H1 (cell line): ENCODE results near the gene BZW2. TPM values are rescaled to one million over a fixed set of nuclear protein-coding genes. Genes with fewer than 3 reads are reported as not detected.

Experiments
- CTCF ChIA-PET: fragments of 300-600 bp; sonication (Branson Sonifier 250); formaldehyde crosslinking; loops from one replicate; lab custom pipeline; 2021; ENCODE audit not compliant: partially characterized antibody; lab: Charles Lee
- POLR2A ChIA-PET: fragments of 300-600 bp; sonication (Branson Sonifier 250); formaldehyde crosslinking; loops from one replicate; lab custom pipeline; 2021; ENCODE audit warnings: inconsistent platforms; ENCODE audit not compliant: partially characterized antibody; lab: Charles Lee
- DNase-seq, 2 experiments: peaks; one replicate each; pipeline versions ENCODE4 v3.0.0 to v3.0.0-alpha.2; 2010 to 2022; ENCODE audit warnings: low spot score in 2 of 2, low read depth in 1 of 2, mixed read lengths in 1 of 2
- FAIRE-seq: peaks from 2 replicates; lab custom pipeline; 2011; peaks lifted over from hg19 to GRCh38; lab: Jason Lieb, UNC
- H2AFZ ChIP-seq: 2 replicates; pipeline ENCODE4 v1.8.1; 2012; ENCODE audit warnings: low read length, inconsistent platforms
- H2AK5ac ChIP-seq: 2 replicates; pipeline ENCODE4 v1.6.1; 2013; ENCODE audit warnings: low read depth, low read length
- H2BK120ac ChIP-seq: replicated peaks from 2 replicates; pipeline ENCODE3; 2013; ENCODE audit warnings: low read depth, low read length, inconsistent platforms
- H2BK12ac ChIP-seq: 2 replicates; pipeline ENCODE4 v1.6.1; 2013; ENCODE audit warnings: low read depth, low read length
- H2BK15ac ChIP-seq: 2 replicates; pipeline ENCODE4 v1.6.1; 2013; ENCODE audit warnings: low read length
- H2BK20ac ChIP-seq: 2 replicates; pipeline ENCODE4 v1.6.1; 2013; ENCODE audit warnings: low read length
- H2BK5ac ChIP-seq: 2 replicates; pipeline ENCODE4 v1.6.1; 2013; ENCODE audit warnings: low read depth, low read length
- H3K14ac ChIP-seq: 2 replicates; pipeline ENCODE4 v1.6.1; 2013; ENCODE audit warnings: inconsistent platforms; ENCODE audit not compliant: insufficient read length
- H3K18ac ChIP-seq: 2 replicates; pipeline ENCODE4 v1.6.1; 2013; ENCODE audit warnings: low read length; ENCODE audit errors: extremely low read depth
- H3K23ac ChIP-seq: 2 replicates; pipeline ENCODE4 v1.6.1; 2013; ENCODE audit warnings: inconsistent platforms; ENCODE audit not compliant: insufficient read length
- H3K23me2 ChIP-seq: 2 replicates; pipeline ENCODE4 v1.6.1; 2013; ENCODE audit warnings: low read depth, low read length
- H3K27ac ChIP-seq: 2 replicates; pipeline ENCODE4 v1.6.1; 2011; ENCODE audit warnings: low read depth, low read length, inconsistent platforms
- H3K27me3 ChIP-seq, 4 experiments: replicated peaks in 1 of 4; 1 replicate in 1 of 4; 2 replicates in 3 of 4; pipeline versions ENCODE4 v1.6.1 to v1.8.1; 2011 to 2013; ENCODE audit warnings: low read length in 3 of 4, mild to moderate bottlenecking in 3 of 4, inconsistent platforms in 2 of 4, mixed read lengths in 2 of 4, moderate library complexity in 1 of 4; ENCODE audit not compliant: control insufficient read depth in 3 of 4, insufficient read depth in 3 of 4; ENCODE audit errors: extremely low read depth in 1 of 4
- H3K36me3 ChIP-seq, 4 experiments: 2 replicates each; pipeline versions ENCODE4 v1.6.1 to v1.8.1; 2011 to 2013; ENCODE audit warnings: mild to moderate bottlenecking in 4 of 4, low read length in 3 of 4, moderate library complexity in 2 of 4, control low read depth in 1 of 4, inconsistent platforms in 1 of 4; ENCODE audit not compliant: insufficient read depth in 4 of 4, control insufficient read depth in 2 of 4
- H3K4ac ChIP-seq: replicated peaks from 2 replicates; pipeline ENCODE3; 2013; ENCODE audit warnings: low read length, low read depth, mixed read lengths, inconsistent platforms; ENCODE audit not compliant: insufficient read length
- H3K4me1 ChIP-seq, 4 experiments: replicated peaks in 1 of 4; 1 replicate in 1 of 4; 2 replicates in 3 of 4; pipeline versions ENCODE4 v1.6.1 to v1.8.1; 2011 to 2013; ENCODE audit warnings: low read length in 3 of 4, inconsistent platforms in 2 of 4, mixed read lengths in 1 of 4; ENCODE audit not compliant: insufficient read depth in 4 of 4, control insufficient read depth in 3 of 4
- H3K4me2 ChIP-seq, 2 experiments: 2 replicates each; pipeline versions ENCODE4 v1.6.1 to v1.8.1; 2011 to 2013; ENCODE audit warnings: low read depth in 2 of 2, low read length in 2 of 2, control low read depth in 1 of 2, inconsistent platforms in 1 of 2, mild to moderate bottlenecking in 1 of 2; ENCODE audit not compliant: insufficient read depth in 1 of 2
- H3K4me3 ChIP-seq, 4 experiments: fragments of 200-600, 300-600 bp in 1 of 4; sonication (generic), shearing (Covaris generic), sonication (Bioruptor Twin) in 1 of 4; 2 replicates each; pipeline versions ENCODE4 v1.5.1 to v1.8.1; 2011 to 2016; ENCODE audit warnings: low read length in 4 of 4, low read depth in 3 of 4, control low read depth in 2 of 4, inconsistent platforms in 2 of 4, mild to moderate bottlenecking in 2 of 4, mixed read lengths in 1 of 4, moderate library complexity in 1 of 4; ENCODE audit not compliant: insufficient read depth in 2 of 4; ENCODE audit errors: extremely low read depth in 1 of 4
- H3K56ac ChIP-seq: replicated peaks from 2 replicates; pipeline ENCODE3; 2013; ENCODE audit warnings: low read depth, mild to moderate bottlenecking, mixed read lengths, low read length, inconsistent platforms; ENCODE audit not compliant: insufficient read length
- H3K79me1 ChIP-seq: 2 replicates; pipeline ENCODE4 v1.6.1; 2013; ENCODE audit warnings: low read depth, low read length, control low read depth
- H3K79me2 ChIP-seq, 2 experiments: 2 replicates each; pipeline versions ENCODE4 v1.6.1 to v1.8.1; 2012 to 2013; ENCODE audit warnings: low read length in 2 of 2, mild to moderate bottlenecking in 2 of 2, inconsistent platforms in 1 of 2; ENCODE audit not compliant: insufficient read depth in 2 of 2, control insufficient read depth in 1 of 2
- H3K9ac ChIP-seq, 4 experiments: replicated peaks in 1 of 4; 1 replicate in 1 of 4; 2 replicates in 3 of 4; pipeline versions ENCODE4 v1.6.1 to v1.8.1; 2011 to 2013; ENCODE audit warnings: low read depth in 3 of 4, low read length in 3 of 4, control low read depth in 2 of 4, mild to moderate bottlenecking in 2 of 4, moderate library complexity in 2 of 4, inconsistent platforms in 1 of 4; ENCODE audit errors: extremely low read depth in 1 of 4
- H3K9me3 ChIP-seq, 2 experiments: 2 replicates each; pipeline versions ENCODE4 v1.6.1 to v1.8.1; 2012 to 2013; ENCODE audit warnings: mild to moderate bottlenecking in 2 of 2, moderate library complexity in 2 of 2, control low read depth in 1 of 2, inconsistent platforms in 1 of 2, low read depth in 1 of 2, low read length in 1 of 2, mixed read lengths in 1 of 2; ENCODE audit not compliant: insufficient read depth in 2 of 2
- H4K20me1 ChIP-seq, 2 experiments: replicated peaks in 1 of 2; 2 replicates each; pipeline versions ENCODE3 to v1.8.1; 2011 to 2013; ENCODE audit warnings: inconsistent platforms in 2 of 2, low read length in 2 of 2, mild to moderate bottlenecking in 1 of 2; ENCODE audit not compliant: insufficient read depth in 2 of 2, control insufficient read depth in 1 of 2
- H4K5ac ChIP-seq: 2 replicates; pipeline ENCODE4 v1.6.1; 2013; ENCODE audit warnings: low read length, low read depth, mixed read lengths, inconsistent platforms; ENCODE audit not compliant: insufficient read length
- H4K8ac ChIP-seq: 2 replicates; pipeline ENCODE4 v1.8.0; 2013; ENCODE audit warnings: mild to moderate bottlenecking, moderate library complexity, low read length, inconsistent platforms; ENCODE audit not compliant: insufficient read depth; ENCODE audit errors: extremely low read depth
- H4K91ac ChIP-seq: replicated peaks from 2 replicates; pipeline ENCODE3; 2013; ENCODE audit warnings: low read length, mixed read lengths, inconsistent platforms; ENCODE audit not compliant: insufficient read length
- CEBPB ChIP-seq: IDR thresholded peaks from 2 replicates; pipeline ENCODE4 v1.6.1; 2012; ENCODE audit warnings: low read depth, low read length
- CREB1 ChIP-seq: IDR thresholded peaks from 2 replicates; pipeline ENCODE4 v1.6.1; 2012; ENCODE audit warnings: inconsistent platforms
- CTBP2 ChIP-seq: IDR thresholded peaks from 2 replicates; pipeline ENCODE4 v1.7.0; 2011; ENCODE audit warnings: borderline replicate concordance, mild to moderate bottlenecking, moderate library complexity, mixed read lengths, low read length; ENCODE audit not compliant: insufficient read depth, insufficient read length
- MAFK ChIP-seq: IDR thresholded peaks from 2 replicates; pipeline ENCODE4 v1.6.1; 2012; ENCODE audit warnings: low read depth, mild to moderate bottlenecking, improper control_type of control experiment, low read length
- NANOG ChIP-seq: IDR thresholded peaks from 2 replicates; pipeline ENCODE4 v1.6.1; 2011; ENCODE audit warnings: low read length, low read depth, mild to moderate bottlenecking, inconsistent platforms; ENCODE audit not compliant: insufficient read depth, poor library complexity, severe bottlenecking
- SIN3A ChIP-seq, 2 experiments: IDR thresholded peaks in 1 of 2; conservative IDR thresholded peaks in 1 of 2; 2 replicates each; pipeline ENCODE4 v1.6.1; 2011 to 2012; ENCODE audit warnings: low read length in 2 of 2, improper control_type of control experiment in 1 of 2, low read depth in 1 of 2, mild to moderate bottlenecking in 1 of 2
- SP4 ChIP-seq: IDR thresholded peaks from 2 replicates; pipeline ENCODE4 v1.6.1; 2012; ENCODE audit warnings: low read length, inconsistent platforms
- TBP ChIP-seq: IDR thresholded peaks from 2 replicates; pipeline ENCODE4 v1.6.1; 2011; ENCODE audit warnings: low read depth, low read length, improper control_type of control experiment
- WGBS, 2 experiments: shearing (Covaris generic) in 1 of 2; methylation state at CpG; one replicate each; pipeline versions ENCODE4 v1.1.6 to v1.1.7; 2013 to 2015; ENCODE audit warnings: low lambda C conversion rate in 2 of 2, mixed read lengths in 2 of 2, inconsistent platforms in 1 of 2, low coverage in 1 of 2, missing lambda C conversion rate in 1 of 2; ENCODE audit not compliant: insufficient replicate concordance in 2 of 2, insufficient coverage in 1 of 2, insufficient read length in 1 of 2; ENCODE audit errors: extremely low coverage in 1 of 2, missing lambda C conversion rate in 1 of 2; 5-methylcytosine and 5-hydroxymethylcytosine counted together
- polyA plus RNA-seq, 7 experiments: library from polyadenylated mRNA; depleted of rRNA in 3 of 7; stranded (reverse) in 5 of 7; unstranded in 2 of 7; fragments of >200 nt in 5 of 7; fragments of 200-250 nt in 2 of 7; gene quantifications; 1 replicate in 5 of 7; 2 replicates in 1 of 7; 4 replicates in 1 of 7; pipeline versions ENCODE4 v1.2.1 to v1.2.3, GENCODE V29; 2011 to 2013; ENCODE audit warnings: missing spikeins in 2 of 7, mixed read lengths in 2 of 7
- total RNA-seq: library from RNA; stranded (reverse); fragmentation: NEBNext Ultra II Directional; extraction: Animal tissue kit (Norgen Biotek cat#: 25700); gene quantifications from 2 replicates; pipeline ENCODE4 v1.2.1, GENCODE V29; 2021
- TF ChIP-seq, protein P1 (sequence below): IDR thresholded peaks from 2 replicates; pipeline ENCODE4 v1.6.1; 2012; ENCODE audit warnings: inconsistent platforms
- TF ChIP-seq, protein P2 (sequence below): IDR thresholded peaks from 2 replicates; pipeline ENCODE4 v1.6.1; 2012; ENCODE audit warnings: low read length, inconsistent platforms

Gene BZW2
- total and polyA plus RNA-seq, 2 of the 8 experiments (the other 6 are each of a cell fraction or from before 2014, with no cell fraction given) = 32.3 to 103 TPM

DNA sequence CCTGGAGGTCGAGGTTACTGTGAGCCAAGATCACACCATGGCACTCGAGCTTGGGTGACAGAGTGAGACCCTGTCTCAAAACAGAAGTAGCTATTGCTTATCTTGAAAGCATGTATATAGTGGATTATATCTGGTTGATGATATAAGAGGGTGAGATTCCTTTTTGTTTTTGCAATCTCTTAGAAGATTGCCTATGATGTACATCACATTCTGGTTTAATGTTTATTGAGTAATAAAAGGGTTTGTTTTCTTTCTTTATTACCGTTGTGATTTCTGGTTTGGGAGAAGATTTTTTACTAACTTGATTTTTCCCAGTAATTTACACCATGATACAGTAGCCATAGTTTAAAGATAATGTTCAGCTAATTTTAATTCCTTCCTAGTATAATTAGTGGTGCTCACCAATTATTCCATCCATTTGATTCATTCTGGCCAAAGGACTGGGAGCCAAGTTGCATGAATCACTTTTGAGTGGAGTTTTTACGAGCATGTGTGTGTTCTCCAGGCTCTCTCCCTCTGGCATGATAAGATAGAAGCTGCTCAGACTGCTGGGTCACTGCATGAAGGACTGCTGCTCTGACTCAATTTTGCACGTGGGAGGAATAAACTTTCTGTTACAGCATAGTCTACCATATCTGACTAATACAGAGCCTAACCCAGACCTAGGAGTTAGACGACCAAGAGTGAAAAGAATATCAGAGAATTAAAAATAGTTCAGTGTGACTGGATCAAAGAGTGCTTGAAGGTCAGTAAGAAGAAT is 94.1 kb downstream of the BZW2 start:
- Histone ChIP-seq H4K20me1 (peaks cover 0 to 2% of the 10 kb centered on the region in 2 experiments), H3K27me3 (no peaks in the 10 kb centered on the region), H3K4me2 (no peak overlapping the region), H3K23ac (no peak overlapping the region), H4K91ac (no peak overlapping the region), H2BK5ac (no peak overlapping the region), H3K4me3 (no peak overlapping the region), H3K4ac (no peak overlapping the region), H2AFZ (no peak overlapping the region), H4K8ac (no peak overlapping the region), H3K23me2 (no peaks in the 10 kb centered on the region), H3K56ac (no peak overlapping the region), H4K5ac (no peak overlapping the region), H2BK15ac (no peak overlapping the region), H3K9me3 (no peaks in the 10 kb centered on the region), H3K27ac (no peak overlapping the region), H2BK120ac (no peak overlapping the region), H3K36me3 (no peaks in the 10 kb centered on the region), H2AK5ac (no peak overlapping the region), H3K9ac (no peak overlapping the region), H3K79me2 (no peaks in the 10 kb centered on the region), H2BK12ac (no peak overlapping the region), H3K14ac (no peak overlapping the region), H3K18ac (no peak overlapping the region), H3K4me1 (peaks cover 0 to 10% (median 5%) of the 10 kb centered on the region in 4 experiments; a peak in 4 of 7 replicates), H3K79me1 (no peaks in the 10 kb centered on the region), H2BK20ac (no peak overlapping the region)
- ChIA-PET POLR2A (no interaction called here), CTCF (interaction anchor here (1.9 kb wide), 1 partner anchor 62 kb away, joined by 5 read pairs; no protein-coding TSS in a partner anchor)
- no peak for FAIRE-seq
- no peak for DNase-seq
- 87% methylated on average over 6 of the region's 6 CpGs; no CpG with 5 or more reads in 1 of the 2 experiments for WGBS, 2 experiments
- TF ChIP-seq NANOG = no peak
- no peak for TF ChIP-seq SIN3A (conservative IDR thresholded peaks at IDR 0.05 in 1 of 2, IDR thresholded peaks at IDR 0.05 in 1 of 2; ENCODE audit: low read depth in 1 of 2, low read length in 2 of 2)
- no peak for TF ChIP-seq TBP
- TF ChIP-seq CREB1 = no peak
- no peak for TF ChIP-seq SP4
- TF ChIP-seq CTBP2 = no peak
- TF ChIP-seq CEBPB = no peak
- TF ChIP-seq, protein P1, sequence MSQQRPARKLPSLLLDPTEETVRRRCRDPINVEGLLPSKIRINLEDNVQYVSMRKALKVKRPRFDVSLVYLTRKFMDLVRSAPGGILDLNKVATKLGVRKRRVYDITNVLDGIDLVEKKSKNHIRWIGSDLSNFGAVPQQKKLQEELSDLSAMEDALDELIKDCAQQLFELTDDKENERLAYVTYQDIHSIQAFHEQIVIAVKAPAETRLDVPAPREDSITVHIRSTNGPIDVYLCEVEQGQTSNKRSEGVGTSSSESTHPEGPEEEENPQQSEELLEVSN = no peak
- TF ChIP-seq MAFK = no peak
- TF ChIP-seq, protein P2, sequence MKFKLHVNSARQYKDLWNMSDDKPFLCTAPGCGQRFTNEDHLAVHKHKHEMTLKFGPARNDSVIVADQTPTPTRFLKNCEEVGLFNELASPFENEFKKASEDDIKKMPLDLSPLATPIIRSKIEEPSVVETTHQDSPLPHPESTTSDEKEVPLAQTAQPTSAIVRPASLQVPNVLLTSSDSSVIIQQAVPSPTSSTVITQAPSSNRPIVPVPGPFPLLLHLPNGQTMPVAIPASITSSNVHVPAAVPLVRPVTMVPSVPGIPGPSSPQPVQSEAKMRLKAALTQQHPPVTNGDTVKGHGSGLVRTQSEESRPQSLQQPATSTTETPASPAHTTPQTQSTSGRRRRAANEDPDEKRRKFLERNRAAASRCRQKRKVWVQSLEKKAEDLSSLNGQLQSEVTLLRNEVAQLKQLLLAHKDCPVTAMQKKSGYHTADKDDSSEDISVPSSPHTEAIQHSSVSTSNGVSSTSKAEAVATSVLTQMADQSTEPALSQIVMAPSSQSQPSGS = no peak
